Stimulated activated CD8-positive, alpha-beta memory T cell treated with anti-CD3 and anti-CD28 coated beads, Interleukin-2, amount 100 ng/mL, for 1 hour (primary cell): ENCODE measurements around the gene C11orf68.

Experiments used
- DNase-seq, 2 donors: peaks; one replicate each; pipeline ENCODE4 v3.0.0-alpha.2; 2020; ENCODE audit warnings: low read depth in 2 of 2

Gene C11orf68

DNA sequence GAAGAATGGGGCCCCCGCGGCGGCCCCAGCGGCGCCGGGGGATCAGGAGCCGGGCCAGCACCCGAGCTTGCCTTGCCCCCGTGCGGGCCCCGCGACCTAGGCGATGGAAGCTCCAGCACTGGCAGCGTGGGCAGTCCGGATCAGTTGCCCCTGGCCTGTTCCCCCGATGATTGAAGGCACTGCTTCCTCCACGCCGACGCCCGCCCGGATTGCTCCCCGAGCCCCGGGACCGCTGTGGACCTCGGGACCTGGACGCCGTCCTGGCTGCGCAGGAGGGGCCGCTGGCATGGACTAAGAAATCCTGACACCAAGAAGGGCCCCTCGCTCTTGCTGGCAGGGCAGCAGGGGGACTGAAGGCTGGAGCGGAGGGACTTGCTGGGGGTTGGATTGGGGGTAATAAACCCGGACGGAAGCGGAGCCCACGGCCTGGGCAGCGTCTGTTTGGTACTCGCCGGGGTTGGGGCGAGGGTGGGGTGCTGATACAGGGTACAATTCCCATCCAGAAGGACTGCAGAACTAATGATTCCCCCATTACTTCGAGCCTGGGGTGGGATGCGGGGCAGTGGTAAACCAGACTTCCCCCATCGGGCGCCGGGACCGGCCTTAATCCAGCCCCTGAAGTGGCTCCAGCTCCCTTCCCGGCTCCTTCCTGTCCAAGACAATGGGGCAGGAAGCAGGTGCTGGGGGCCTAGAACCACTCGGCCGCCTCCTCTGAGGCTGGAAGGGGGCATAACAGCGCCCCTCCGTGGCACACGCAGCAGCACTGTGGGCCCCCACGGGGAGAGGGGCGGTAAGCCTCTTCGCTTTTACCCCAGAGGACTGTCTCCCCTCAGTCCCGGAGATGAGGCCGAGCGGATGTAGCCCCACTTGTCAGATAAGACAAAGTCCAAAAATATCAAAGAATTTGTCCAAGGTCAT is 27.4 kb downstream of the C11orf68 start:
- DNase-seq = no peak

- DNase-seq = peak; percentile 98
Observed at GRCh38 chr11:65890324-65891218, 28.3 kb downstream of the C11orf68 start, which contains the start of gene CCDC85B. CCDC85B (plus strand) TSS chr11:65890673; CDS start chr11:65890784, 111 bp downstream.

DNA sequence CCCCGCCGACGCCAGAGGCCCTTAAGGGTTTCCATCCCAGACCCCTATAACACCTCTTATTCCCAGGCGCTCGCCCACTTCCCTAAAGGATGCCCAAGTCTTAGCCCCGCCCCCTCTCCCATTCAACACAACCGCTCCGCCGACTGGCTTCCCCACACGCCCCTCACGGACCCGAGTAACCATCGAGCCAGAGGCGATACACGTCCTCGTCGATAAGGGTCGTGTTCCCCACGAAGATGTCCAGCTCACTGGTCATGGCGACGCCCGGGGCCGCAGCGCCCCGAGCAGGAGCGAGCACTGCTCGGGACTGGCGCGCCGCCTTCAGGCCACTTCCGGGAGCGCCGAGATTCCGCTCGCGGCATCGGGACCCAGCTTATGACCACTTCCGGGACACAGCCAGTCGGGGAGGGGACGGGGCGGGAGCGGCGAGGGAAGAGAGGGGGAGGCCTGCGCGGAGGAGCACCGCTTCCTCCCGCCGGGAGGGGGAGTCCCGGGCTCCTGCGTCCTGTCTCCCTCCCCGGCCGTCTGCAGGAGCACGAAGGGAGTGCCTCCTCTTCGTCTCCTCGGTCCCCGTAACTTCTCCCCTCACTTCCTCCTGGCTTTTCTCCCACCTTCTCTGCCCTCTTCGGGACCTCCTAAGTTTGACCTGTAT is 30.6 kb downstream of the C11orf68 start, which contains the start of gene FIBP:
FIBP (minus strand) TSS at position 309 of the 652 bp plus-strand sequence; CDS start at position 256, 53 bp downstream.
- DNase-seq = peak; percentile 89 to 93

- no peak for DNase-seq
Observed at GRCh38 chr11:65887723-65888162, 31.1 kb downstream of the C11orf68 start.

DNA sequence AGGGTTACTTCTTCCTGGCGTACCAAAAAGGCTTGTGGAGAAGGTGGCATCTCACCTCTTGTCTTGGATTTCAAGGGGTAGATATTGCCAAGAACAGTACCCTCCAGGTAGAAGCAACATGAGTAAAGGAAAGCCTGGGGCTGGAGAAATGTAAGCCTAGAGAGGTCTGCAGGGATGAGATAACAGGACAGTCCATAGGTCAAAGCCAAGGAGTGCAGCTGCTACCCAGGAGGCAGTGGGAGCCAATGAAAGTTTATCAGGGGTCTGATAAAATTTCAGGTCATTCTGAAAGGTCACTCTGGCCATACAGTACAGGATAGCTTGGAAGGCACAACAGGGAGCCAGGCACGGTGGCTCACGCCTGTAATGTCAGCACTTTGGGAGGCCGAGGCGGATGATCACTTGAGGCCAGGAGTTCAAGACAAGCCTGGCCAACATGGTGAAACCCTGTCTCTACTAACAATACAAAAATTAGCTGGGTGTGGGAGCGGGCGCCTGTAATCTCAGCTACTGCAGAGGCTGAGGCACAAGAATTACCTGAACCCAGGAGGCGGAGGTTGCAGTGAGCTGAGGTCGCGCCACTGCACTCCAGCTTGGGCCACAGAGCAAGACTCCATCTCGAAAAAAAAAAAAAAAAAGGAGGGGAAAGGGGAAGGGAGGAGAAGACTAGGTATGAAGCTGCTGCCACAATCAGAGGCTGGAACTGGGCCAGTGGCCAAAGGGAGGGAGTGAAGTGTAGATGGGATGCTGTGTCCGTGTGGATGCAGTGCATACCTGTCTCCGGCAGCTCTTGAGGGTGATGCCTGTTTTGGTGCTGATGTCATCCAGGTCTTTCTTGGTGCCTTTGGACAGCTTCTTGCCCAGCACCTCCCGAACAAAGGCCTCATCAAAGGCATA is 31.8 kb downstream of the C11orf68 start:
- no peak for DNase-seq

DNA sequence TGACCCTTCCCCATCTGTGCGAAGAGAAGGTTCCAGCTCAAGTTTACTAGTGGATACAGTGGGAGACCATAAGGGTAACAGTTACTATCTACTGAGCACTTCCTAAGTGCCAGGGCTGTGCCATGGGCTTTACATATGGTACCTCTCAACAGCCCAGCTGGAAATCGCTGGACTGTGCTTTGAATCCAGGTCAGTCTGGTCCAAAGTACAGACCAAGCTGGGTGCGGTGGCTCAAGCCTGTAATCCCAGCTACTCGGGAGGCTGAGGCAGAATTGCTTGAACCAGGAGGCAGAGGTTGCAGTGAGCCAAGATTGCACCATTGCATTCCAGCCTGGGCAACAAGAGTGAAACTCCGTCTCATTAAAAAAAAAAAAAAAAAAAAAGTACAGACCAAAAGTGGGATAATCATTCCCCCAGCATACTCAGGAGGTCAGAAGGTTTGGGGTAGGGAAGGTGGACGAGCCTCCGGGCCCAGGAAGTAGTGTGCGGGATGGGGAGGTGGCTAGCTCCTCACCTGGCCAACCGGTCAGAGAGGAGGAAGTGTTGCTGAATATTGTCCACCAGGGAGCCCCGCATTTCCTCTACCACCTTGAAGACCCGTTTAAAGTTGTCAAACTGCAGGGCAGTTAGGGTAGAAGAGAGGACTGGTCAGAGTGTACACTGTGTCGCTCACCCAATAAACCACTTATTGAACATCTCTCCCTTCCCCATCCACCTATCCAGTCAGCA is 32.9 kb downstream of the C11orf68 start:
- DNase-seq = no peak

DNA sequence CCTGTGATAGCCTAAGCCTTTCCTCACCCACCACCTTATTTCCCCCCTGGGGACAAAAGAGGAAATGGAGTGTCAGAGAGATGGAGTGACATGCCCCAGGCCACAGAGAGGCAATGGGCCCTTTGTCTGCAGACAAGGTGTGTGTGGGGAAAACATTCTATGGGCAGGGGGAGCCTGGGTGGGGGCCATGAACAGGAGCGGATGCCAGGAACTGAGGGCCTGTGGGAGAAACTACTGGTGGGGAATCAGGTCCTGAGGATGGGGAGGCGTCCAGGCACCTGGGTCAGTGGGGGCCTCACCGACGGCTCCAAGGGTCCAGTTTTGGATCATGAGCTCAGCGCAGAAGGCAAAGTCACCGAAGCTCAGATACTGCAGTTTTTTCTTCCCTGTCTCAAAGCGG is 33.6 kb downstream of the C11orf68 start:
- DNase-seq = no peak

DNA sequence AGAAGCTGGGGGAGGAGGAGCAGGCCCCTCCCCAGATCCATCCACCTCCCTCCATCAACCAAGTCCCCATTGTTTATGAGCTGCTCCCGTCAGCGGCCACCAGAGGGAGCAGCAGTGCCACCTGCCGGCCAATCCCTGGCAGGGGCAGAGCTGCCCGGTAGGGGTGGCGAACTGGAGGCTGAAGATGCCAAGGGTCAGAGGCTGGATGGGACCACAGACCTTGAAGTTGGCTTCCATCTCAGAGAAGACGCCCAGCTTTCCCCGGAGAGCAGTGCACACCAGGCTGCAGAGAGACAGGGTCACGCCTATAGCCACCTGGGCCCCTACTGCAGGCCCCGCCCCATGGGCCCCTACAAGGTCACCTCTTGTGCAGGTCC is 34.2 kb downstream of the C11orf68 start:
- DNase-seq = peak; percentile 62 to 67

GRCh38 chr11:65883786-65884715 is 34.8 kb downstream of the C11orf68 start:
- DNase-seq = no peak

DNA sequence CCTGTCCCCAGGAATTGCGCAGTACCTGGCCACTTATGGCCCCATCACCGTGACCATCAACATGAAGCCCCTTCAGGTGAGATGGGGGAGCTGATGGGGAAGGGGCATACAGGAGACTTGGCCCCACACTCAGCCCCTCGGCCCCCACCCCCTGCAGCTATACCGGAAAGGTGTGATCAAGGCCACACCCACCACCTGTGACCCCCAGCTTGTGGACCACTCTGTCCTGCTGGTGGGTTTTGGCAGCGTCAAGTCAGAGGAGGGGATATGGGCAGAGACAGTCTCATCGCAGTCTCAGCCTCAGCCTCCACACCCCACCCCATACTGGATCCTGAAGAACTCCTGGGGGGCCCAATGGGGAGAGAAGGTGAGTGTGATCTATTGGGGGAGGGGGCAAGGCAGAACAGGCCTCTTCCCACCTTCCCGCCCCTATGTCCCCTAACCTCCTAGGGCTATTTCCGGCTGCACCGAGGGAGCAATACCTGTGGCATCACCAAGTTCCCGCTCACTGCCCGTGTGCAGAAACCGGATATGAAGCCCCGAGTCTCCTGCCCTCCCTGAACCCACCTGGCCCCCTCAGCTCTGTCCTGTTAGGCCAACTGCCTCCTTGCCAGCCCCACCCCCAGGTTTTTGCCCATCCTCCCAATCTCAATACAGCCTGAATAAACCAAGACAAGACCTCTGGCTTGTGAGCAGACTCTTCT is 35.7 kb downstream of the C11orf68 start:
- no peak for DNase-seq

GRCh38 chr11:65882120-65883057 is 36.5 kb downstream of the C11orf68 start:
- DNase-seq = no peak

DNA sequence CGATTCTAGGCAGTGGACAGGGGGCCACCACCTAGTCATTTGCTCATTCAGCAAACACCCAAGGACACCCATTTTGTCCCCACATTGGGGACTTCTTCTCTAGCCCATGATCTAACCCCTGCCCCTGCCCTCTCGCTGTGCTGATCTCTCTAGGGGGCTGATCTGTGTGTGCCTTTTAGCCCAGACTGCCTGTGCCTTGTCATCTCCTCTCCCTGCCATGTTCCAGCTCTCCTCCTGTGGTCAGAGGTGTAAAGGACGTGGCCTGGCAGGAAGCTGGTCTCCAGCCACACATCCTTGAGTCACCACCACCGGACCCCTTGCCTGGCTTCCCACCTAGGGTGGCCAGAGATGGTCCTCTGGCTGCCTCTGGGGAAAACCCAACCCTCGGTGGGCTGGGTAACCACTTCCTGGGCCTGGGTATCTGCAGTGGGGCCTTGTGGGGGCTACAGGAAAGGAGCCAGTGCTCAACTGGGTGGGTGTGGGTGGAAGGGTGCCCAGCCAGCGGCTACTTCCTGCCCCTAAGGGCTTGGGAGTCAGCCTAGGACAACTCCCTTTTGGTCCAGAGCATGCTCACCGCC is 37.9 kb downstream of the C11orf68 start:
- DNase-seq = no peak

DNA sequence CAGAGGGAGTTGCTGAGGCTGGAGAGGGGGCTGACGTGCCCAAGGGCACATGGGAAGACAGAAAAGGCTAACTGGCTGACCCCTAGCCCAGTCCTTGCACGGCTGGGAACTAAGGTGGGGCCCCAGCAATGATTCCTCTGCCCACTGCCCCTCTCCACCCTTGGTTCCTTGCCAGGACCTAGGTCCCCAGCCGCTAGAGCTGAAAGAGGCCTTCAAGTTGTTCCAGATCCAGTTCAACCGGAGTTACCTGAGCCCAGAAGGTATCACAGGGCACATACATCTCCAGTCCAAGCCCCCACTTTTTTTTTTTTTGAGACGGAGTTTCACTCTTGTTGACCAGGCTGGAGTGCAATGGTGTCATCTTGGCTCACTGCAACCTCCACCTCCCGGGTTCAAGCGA is 38.8 kb downstream of the C11orf68 start:
- no peak for DNase-seq

GRCh38 chr11:65879617-65880016 is 39.2 kb downstream of the C11orf68 start, which contains the start of gene CTSW:
CTSW (plus strand) TSS chr11:65879837; CDS start chr11:65879855, 18 bp downstream.
- DNase-seq = no peak

GRCh38 chr11:65873318-65874156 is 45.3 kb downstream of the C11orf68 start:
- peak; percentile 95 to 97 for DNase-seq
